COLO829 (cell line): ENCODE data around the gene ZFYVE1.
"Not testable (repeated sequence)": the region's sequence is repeated elsewhere in the genome, so short reads cannot be mapped to it uniquely, and the experiment has no call there.

Experiments used
- DNase-seq: peaks from one replicate; pipeline ENCODE4 v3.0.0; 2012; ENCODE audit warnings: low spot score

Gene ZFYVE1

DNA sequence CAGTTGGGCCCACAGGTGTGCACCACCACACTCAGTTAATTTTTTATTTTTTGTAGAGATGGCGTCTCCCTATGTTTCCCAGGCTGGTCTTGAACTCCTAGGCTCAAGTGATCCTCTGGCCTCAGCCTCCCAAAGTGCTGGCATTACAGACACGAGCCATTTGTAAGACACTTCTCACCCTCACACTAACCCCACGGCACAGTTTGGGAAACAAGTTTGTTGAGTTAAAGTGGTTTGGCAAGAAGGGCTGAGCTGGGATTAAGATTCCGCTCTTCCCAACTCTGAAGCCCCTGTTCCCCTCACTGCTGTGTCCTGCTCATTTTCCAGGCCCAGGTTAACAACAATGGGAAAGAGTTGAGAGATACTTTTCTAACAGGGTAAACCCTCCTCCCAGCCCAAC, 65.9 kb downstream of the ZFYVE1 start:
- not testable (repeated sequence) for DNase-seq

GRCh38 chr14:72958548-72958947, 68.4 kb downstream of the ZFYVE1 start:
- no peak for DNase-seq

DNA sequence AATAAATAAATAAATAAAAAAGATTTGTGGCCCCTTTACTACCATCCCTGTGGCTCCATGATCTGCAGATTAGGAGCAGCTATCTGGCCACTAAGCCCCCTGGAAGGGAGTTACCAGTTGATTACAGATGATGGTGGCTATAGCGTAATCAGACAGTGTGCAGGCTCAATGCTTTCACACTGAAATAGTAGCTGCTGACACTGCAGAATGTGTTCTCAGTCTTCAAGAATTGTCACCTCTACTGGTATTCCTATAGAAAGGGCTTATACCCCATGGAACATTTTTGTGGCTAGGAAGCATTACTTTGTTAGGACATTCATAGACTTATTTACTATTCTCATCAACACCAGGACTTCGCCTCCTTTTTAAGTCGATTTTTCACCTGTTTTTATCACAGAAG, 69.7 kb downstream of the ZFYVE1 start:
- DNase-seq, result no peak

GRCh38 chr14:72956741-72957140, 70.2 kb downstream of the ZFYVE1 start:
- not testable (repeated sequence) for DNase-seq

DNA sequence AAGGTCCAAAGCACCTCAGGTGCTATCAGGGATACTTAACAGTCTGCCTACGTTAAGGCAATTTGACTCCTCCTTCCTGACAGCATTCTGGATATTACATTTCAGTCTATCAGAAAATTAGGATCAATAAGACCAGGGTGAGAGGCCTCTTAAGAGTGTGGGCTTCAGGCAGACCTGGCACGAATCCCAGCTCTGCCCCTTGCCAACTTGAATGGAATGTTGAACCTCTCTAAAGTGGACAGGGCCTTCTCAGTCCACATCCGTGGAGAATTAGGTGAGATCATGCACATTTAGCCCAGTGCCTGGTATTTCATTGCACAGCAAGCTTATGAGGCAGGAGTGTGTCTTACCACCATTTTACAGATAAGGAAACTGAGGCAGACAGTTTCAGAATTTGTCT, 74.7 kb downstream of the ZFYVE1 start:
- no peak for DNase-seq

- DNase-seq, result peak; percentile 58
Measured at GRCh38 chr14:72948481-72949138, 78.3 kb downstream of the ZFYVE1 start.

- no peak for DNase-seq
Measured at GRCh38 chr14:72947366-72948160, 79.3 kb downstream of the ZFYVE1 start.

GRCh38 chr14:72946491-72946890, 80.4 kb downstream of the ZFYVE1 start:
- DNase-seq, result no peak

DNA sequence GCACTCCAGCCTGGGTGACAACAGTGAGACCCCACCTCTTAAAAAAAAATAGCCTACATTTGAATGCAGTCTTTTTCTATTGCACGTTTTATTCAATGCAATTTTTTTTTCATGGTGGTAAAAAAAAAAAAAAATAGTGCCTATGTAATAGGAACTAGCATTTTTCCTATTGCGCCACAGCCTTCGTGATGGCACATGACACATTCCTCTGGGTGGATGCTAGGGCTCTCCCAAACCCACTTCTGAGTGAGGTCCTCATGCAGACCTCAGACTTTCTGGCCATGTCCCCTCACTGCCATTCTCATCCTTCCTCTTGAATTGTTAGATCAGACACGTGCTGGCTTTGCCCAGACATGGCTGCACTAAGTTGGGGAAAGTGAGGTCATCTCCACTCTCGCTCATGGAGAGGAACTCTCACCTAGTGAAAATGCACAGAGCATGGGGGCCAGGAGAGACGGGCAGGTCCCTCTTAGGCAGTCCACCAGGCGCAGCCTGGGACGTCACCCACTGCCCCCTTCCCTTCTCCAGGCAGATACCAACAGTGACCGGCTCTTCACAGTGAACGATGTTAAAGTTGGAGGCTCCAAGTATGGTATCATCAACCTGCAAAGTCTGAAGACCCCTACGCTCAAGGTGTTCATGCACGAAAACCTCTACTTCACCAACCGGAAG, 81.4 kb downstream of the ZFYVE1 start:
- DNase-seq, result no peak

GRCh38 chr14:72943876-72944430, 83.0 kb downstream of the ZFYVE1 start:
- DNase-seq, result no peak

GRCh38 chr14:72942934-72943333, 84.0 kb downstream of the ZFYVE1 start:
- DNase-seq, result no peak

DNA sequence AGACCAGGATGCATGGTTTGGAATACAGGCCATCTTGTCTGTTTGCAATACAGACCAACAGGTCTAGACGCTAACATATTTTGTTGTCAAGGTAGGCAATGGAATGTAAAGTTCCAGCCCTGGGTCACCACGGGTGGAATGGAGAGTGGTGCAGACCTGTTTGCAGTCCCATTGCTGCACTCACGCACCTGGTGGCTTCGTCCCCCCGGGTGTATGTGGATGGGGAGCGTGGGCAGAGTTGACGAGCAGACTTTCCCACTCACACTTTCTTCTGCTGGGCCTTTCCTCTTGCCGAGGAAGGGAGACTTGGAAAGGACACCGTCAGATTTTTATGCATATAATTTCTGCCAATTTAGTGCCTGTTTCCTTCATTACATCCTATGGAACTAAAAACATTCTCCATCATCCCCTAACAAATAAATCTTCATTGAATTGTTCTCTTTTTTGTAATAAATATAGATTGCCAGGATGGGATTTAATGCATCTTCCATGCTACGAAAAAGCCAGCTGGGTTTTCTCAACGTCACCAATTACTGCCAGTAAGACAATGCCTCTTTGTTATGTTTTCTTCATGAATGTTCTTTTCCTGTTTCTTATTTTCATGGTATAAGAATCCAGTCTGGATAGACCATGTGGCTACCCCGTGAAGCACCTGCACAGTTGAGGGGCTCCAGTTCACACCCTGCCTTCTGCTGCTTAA, 85.5 kb downstream of the ZFYVE1 start:
- DNase-seq, result peak; percentile 32

GRCh38 chr14:72939630-72940029, 87.3 kb downstream of the ZFYVE1 start:
- no peak for DNase-seq

DNA sequence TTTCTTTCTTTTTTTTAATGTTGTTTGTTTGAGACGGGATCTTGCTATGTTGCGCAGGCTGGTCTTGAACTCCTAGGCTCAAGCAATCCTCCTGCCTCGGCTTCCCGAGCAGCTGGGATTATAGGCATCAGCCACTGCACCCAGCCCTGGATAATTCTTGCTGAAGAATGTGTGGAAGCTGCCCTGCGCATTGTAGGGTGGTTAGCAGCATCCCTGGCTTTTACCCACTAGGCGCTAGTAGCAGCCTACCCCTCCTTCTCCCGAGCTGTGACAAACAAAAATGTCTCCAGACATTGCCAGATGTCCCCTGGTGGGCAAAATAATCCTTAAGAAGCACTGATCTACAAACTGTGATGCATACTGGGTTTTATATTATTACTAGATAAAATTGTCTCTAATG, 94.0 kb downstream of the ZFYVE1 start:
- DNase-seq, result no peak

- DNase-seq, result no peak
Measured at GRCh38 chr14:72929316-72930080, 97.4 kb downstream of the ZFYVE1 start.

DNA sequence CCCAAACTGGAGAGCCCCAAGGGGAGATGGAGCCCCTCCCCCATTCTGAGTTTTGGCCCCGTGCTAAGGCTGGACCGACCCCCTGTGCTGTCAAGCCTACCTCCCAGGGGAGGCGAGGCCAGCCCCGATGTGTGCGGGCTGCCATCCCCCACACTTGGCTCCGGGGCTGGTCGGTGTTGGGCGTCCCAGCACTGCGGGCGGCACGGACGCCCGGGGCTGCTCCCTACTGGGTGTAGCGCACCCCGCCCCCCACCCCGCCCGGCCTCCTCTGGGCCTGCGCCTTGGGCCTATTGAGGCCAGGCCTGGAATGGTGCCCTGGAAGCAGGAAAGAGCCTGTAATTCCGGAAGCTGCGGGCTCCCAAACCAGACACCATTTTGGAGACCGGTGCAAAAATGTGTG, 98.0 kb downstream of the ZFYVE1 start:
- no peak for DNase-seq

GRCh38 chr14:72926292-72927028, 100.4 kb downstream of the ZFYVE1 start, which contains the start of gene DCAF4:
Gene DCAF4 (plus strand): TSS chr14:72926464. CDS start chr14:72937979, 11,515 bp downstream.
- peak; percentile 97 for DNase-seq

DNA sequence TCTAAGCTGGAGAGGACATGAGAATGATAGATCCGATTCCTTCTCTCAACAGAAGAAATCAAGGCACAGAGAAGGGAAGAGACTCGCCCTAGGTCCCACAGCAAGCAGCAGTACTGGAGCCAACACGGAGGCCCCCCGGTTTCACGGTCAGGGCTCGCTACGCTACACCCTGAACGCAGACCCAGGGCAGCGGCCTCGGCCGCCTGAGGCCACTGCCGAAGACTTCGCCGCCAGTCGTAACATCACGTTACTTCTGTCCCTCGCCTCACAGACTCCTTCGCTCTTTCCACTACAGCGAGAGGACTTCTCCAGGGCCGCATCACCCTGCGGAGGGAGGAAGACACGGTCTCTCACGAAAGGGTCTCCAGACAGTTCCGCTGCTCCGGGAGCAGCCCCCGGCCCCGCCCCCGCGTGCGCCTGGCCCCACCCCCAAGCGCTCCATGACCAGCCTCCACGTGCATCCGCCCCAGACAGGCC, 101.1 kb downstream of the ZFYVE1 start:
- no peak for DNase-seq

DNA sequence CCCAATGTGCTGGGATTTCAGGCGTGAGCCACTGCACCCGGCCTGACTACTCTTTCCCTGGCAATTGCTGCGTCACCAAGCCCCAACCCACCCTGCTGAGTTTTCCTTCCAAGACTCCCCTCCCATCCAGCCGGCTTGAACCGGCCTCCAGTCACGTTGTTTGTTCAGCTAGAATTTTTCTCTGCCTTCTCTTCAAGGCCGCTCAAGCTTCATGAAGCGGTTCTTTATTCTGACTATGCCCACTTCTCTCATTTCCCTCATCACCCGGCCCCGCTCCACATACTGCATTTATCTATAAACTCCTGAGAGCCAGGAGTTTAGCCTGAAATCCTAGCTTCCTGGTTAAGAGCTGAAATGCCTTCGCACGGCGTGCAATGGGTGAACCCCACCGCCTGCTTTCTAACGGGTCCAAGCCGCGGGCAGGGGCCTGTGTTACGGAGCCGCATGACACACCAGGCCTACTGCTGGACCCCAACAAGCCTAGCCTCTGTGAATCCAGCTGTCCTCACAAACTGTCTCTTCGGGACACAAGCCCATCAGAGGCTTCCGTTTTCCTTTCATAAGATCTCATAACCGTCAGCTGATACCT, 101.6 kb downstream of the ZFYVE1 start:
- no peak for DNase-seq

DNA sequence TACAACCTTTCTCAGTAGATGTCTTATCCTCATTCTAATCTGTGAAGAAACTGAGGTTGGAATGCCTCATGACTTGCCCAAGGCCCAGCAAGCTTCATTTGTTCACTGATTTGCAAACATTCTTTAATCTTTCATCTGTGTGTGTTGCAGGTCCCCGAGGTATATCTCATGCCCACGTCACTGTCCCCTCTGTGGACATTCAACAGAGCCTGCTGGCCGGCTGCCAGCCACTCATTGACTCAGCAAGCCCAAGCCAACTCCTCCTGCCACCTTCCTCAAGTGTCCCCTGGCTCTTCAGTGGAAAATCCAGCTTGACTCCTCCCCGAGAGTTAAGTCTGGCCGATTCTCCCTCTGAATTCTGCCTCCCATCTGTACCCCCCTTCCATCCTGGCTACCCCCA, 102.6 kb downstream of the ZFYVE1 start:
- no peak for DNase-seq
